NCI-H1694 treated with DMSO at 0.1 percent for 48 hours (cell line): ENCODE measurements around the gene MLF2.
A peak's percentile ranks its signal among the peaks of the same experiment; 100 is the strongest.

Source experiments
- DNase-seq: peaks from one replicate; lab custom pipeline; 2025; lab: John Stamatoyannopoulos, UW

Gene MLF2

DNA sequence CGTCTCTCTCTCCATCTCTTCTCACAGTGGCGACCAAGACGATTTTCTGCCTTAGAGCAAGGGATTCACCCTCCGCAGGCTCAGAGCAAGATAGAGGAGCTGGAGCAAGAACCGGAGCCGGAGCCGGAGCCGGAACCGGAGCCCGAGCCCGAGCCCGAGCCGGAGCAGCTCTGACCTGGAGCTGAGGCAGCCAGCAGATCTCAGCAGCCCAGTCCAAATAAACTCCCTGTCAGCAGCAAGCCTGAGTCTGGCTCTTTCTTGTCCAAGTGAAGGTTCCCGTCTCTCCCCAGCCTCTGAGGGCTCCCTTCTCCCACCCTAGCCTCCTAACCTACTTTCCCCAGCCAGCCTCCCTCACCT is 25.3 kb upstream of the MLF2 start:
- DNase-seq, result no peak

DNA sequence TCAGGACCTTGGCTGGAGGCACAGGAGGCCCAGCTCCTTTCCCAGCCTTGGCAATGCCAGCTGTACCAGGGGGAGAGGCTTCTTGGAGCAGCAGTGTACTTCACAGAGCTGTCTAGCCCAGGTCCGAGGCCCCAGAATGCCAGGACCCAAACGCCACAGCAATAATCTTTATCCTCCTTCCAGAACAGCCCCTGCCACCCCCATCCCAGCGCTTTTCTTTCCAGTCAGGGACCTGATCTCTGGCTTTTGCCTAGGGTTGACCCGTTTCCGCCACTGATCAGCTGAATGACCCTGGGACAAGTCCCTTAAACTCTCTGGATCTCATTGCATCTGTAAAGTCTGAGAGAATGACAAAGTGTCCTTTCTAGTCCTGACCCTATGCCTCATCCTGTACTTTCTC is 24.4 kb upstream of the MLF2 start:
- DNase-seq, result no peak

DNA sequence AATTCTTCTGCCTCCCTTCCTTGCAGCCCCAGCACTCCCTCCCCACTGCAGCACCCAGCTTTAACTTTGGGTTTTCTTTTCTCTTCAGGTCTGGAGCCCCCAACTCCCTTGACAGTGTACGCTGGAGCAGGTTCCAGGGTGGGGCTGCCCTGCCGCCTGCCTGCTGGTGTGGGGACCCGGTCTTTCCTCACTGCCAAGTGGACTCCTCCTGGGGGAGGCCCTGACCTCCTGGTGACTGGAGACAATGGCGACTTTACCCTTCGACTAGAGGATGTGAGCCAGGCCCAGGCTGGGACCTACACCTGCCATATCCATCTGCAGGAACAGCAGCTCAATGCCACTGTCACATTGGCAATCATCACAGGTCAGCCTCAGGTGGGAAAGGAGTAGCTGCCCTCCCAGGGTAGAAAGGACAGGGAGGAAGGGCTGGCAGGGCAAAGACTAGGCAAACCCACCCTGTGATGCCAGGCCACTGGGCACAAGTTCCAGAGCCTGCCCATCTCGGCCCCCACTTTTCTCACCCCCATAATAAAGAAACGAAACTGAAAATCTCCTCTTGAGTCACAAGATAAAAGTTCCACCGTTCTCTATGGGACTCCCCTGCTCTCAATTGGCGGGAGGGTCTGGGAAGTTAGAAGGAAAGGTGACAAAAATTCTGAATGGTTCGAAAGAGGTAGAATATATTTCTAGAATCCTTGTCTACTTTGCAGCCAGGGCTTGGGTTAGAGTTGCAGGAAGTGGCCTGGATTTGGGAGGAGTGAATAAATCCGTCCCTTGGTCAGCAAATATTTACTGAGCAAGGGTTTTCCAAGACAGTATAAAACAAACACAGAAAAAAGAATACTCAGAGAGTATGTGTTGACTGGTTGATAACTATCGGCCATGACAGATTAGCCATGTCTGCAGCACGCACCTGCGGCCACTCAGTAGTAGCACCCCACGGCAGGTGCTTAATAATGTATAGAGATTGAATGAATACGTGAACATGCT is 22.5 kb upstream of the MLF2 start:
- no peak for DNase-seq

DNA sequence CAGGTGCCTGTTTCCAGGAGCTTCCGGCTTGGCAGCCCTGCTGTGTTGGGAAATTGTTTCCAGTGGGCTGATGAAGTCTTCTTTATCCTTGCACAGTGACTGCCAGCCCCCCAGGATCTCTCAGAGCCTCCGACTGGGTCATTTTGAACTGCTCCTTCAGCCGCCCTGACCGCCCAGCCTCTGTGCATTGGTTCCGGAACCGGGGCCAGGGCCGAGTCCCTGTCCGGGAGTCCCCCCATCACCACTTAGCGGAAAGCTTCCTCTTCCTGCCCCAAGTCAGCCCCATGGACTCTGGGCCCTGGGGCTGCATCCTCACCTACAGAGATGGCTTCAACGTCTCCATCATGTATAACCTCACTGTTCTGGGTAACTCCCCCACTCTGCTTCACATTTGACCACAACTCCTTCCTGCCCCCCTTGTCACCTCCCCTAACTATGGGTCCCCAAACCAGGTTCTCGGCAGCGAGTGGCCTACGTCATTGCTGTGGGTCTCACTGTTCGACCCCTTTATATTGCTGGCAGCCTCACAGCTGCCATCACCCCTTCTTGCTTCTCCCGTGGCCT is 21.6 kb upstream of the MLF2 start:
- no peak for DNase-seq

DNA sequence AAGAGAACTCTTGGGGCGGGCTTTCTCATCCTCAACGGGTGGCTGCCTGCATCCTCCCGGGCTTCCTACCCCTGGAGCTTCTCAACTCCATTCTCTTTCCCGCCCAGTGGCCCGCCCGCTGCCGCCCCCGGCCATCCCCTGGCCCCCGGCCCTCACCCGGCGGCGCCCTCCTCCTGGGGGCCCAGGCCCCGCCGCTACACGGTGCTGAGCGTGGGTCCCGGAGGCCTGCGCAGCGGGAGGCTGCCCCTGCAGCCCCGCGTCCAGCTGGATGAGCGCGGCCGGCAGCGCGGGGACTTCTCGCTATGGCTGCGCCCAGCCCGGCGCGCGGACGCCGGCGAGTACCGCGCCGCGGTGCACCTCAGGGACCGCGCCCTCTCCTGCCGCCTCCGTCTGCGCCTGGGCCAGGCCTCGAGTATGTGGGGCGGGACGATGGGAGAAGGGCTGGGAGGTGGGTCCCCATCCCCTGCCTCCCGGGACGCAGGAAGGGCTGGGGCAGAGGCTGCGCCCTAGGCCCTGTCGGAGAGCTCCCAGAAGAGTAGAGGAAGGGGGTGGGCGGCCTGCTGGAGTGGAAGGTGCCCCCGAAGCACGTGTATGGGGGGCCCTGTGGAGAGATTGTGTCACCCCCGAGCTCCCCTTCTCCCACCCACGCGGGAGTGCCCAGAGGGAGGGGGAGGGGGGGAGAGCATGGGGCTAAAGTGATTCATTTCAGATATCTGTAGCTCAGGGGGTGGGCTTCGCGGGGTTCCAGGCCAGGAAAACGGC is 20.8 kb upstream of the MLF2 start:
- no peak for DNase-seq

DNA sequence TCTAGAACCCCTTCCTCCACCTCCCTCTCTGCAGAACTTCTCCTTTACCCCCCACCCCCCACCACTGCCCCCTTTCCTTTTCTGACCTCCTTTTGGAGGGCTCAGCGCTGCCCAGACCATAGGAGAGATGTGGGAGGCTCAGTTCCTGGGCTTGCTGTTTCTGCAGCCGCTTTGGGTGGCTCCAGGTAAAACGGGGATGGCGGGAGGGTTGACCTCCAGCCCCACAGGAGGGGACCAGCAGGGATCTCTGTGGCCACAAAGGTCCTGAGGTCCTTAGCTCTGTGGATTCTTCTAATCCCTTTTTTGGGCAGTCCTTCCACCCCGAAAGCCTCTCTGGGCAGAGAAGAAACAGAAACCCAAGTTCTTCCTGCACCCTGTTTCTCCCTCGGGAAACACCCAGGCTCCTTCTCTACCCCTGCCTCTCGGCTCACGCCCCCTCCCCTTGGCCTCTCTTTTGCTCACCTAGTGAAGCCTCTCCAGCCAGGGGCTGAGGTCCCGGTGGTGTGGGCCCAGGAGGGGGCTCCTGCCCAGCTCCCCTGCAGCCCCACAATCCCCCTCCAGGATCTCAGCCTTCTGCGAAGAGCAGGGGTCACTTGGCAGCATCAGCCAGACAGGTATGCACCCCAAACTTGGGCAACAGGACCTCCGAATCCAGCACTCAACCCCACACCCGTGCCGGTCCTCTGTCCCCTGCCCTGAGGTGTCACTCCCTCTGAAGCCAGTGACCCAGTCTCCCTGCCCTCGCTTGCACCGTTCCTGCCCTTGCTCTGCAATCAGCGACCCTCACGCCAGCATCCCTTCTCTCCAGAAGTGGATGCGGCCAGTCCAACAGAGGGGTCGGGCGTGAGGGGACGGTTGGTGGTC is 20.0 kb upstream of the MLF2 start:
- DNase-seq, result no peak

DNA sequence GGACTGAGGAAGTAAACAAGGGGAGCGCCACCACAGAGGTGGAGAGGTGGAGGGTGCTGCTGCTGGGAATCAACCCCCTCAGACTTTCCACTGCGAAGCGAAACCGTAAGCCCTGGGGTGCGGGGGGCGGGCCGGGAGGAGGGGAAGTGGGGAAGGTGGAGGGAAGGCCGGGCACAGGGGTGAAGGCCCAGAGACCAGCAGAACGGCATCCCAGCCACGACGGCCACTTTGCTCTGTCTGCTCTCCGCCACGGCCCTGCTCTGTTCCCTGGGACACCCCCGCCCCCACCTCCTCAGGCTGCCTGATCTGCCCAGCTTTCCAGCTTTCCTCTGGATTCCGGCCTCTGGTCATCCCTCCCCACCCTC is 19.4 kb upstream of the MLF2 start, which contains the start of gene LAG3:
Gene LAG3, plus strand, starts transcription at position 190 of the 365 bp plus-strand sequence. CDS start 333 bp downstream, outside the sequence.
- no peak for DNase-seq

DNA sequence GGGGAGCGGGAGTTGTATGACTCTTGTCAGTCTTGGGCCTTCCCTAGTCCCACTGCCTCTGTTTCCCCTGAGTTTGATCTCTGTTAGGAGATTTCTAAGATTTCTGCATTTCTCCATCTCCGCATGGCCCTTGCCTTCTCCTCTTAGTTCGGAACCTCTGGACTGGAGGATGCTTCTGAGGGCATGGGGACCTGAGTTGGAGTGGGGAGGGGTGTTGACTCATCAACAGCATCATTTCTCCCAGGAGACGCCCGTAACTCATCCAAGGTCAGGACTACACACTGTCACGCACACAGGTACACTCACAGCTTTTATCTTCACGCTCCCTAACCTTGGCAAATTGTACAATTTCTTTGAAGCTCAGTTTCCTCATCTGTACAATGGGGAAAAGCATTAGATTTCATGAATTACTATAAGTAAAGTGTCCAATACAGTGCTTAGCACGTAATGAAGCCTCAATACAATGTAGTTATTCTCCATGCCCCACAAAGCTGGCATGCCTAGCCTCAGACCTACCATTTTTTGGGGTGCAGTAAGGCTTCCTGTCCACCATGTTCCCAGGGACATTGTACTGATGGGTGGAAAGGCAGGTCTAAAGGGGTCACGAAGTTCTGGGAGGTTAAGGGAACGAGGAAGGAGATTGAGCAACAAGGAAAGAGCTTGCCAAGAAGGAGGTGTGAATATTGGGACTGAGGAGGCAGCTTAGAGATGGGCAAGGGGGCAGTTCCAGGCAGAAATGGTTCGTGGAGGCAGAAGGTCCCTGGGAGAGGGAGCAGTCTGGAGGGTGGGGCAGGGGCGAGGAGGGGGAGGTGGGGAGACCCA is 18.8 kb upstream of the MLF2 start:
- DNase-seq, result no peak

DNA sequence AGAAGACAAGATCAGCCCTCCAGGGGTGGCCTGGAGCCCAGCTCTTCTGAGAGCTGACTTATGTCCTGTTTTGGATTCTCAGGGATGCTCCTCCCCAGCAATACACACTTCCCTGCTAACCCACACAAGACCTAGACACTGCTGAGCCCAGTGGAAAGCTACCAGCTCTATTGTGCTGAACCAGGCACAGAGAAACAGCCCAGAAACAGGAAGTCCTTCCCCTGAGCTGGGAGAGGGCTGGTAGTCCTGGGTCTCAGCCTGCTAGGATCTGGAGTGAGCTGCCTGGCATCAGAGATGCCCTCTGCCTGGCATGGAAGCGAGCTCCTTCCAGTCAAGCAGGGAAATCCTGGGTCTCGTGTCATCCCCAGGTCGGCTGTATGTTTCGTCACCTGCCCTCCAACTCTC is 18.2 kb upstream of the MLF2 start:
- no peak for DNase-seq

DNA sequence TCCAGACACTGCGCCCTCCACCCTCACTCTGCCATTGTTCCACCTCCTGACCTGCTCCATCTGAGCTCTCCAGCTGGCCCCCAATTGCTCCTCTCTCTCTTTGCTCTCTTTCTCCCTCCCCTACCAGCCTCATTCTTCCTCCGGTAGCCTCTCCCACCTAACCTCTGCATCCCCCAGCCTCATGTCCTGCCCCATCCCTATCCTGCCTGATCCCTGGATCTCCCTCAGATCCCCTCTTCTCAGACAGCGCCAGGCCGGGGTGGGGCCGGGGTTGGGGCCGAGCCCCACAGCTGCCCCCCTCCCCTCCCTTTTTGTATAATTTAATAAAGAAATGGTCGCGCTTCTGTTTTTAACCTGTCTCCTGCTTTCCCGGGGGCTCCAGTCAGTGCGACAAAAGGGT is 17.7 kb upstream of the MLF2 start:
- no peak for DNase-seq

DNA sequence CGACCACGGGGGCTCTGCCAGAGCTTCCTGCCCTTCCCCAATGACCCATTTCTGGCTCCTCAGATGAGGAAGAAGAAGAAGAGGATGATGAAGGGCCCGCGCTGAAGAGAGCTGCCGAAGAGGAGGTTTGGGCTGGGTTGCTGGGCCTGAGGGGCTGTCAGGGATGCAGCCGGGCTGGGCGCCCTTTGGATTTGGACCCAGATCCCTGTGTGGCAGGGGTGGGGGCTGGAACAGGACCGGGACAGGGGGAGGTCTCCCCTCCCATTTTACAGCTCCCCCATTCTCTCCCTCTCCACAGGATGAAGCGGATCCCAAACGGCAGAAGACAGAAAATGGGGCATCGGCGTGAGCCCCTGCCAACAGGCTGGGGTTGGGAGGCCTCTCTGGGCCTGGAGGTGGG is 17.2 kb upstream of the MLF2 start:
- no peak for DNase-seq

DNA sequence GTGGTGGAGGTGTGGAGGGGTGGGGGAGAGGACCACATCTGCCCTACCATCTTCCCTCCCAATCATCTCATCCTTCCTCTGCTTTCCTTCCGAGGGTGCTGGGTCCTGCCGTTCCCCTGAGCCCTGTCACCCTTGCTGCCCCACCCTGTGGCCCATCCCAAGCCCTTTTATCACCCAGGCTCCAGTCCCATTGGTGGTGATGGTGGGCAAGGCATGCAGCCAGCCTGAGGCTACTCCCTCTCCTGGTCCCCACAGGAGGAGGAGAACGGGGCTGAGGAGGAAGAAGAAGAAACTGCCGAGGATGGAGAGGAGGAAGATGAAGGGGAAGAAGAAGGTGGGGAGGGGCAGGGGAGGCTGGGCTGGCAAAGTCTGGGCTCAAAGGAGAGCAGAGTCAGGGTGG is 16.7 kb upstream of the MLF2 start:
- no peak for DNase-seq

DNA sequence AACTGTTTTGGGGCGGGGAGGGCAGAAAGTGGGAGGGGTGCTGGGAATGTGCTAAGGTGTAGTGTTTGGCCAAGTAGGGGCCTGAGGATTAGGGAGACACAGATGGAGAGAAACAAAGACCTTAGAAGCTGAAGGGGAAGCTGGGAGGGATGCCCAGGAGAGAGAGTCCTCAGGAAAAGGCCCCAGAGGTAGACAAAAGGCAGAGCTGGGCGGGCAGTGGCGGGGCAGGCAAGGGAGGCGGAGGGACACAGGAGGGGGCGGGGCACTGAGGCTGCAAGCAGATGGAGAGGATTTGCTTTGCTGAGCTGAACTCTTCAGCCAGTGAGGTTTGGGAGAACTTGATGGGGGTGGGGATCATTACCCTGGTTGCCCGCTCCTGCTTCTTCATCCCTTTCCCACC is 16.0 kb upstream of the MLF2 start:
- DNase-seq, result peak; percentile 87

DNA sequence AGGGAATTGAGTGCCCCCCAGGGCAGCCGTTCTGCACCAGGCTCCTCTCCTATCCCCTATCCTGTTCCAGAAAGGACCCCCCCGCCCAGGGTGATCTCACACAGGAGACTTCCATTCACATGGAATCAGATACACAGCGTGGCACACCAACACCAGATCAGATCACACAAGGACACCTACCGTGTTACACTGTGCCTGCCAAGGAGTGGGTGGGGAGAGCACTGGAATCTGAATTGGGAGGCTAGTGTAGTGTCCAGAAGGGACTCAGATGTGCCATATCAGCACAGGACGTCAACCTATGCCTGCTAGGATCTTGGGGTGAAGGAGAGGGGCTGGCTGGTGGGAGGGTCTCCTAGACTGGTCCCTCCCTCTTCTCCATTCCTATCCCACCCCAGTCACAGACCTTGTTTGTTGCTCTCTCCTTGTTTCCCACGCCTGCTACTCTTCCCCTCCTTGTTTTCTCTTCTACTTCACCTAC is 15.5 kb upstream of the MLF2 start:
- DNase-seq, result peak; percentile 69

DNA sequence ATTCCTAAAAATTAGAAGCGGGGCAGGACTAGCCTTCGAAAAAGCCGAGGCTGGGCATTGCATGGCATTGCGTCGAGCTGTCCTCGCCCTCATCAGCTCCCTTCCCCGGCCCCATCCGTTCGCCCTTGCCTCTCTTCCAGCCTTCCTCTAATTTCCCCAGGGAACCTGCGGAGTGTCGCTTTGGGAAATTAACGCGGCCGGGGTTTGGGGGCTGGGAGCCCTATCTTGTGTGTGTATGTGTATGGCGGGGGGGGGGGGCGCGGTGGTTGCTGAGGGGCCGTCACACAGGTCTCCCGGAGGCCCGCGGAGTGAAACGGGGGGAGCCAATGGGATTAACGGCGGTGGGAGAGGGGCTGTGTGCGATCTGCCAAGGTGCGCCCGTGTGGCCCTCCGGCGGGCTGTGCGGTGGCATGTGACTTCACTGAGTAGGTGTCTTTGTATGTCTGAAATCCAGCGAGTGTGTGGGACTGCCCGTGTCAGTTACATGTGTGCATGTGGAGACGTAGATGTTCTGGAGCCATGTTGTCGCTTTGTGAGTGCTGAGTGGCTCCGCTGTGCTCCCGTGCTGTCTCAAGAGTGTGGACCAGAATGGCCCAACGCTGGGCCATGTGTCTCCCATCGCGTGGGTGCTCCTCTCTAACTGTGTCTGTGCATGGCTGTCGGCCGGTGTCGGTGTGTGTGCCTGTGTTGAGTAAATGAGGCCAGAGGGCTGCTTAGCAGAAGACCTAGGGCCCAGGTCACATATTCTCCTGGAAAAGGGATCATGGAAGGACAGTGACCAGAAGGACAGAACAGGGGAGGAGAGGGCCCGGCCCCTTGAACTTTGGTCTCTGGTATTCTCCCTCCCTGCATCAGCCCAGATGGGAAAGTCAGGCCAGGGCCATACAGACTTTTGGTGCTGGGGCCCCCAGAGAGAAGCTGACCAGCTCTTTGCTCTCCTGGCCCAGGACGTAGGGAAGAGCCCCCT is 14.7 kb upstream of the MLF2 start:
- DNase-seq, result peak; percentile 57

DNA sequence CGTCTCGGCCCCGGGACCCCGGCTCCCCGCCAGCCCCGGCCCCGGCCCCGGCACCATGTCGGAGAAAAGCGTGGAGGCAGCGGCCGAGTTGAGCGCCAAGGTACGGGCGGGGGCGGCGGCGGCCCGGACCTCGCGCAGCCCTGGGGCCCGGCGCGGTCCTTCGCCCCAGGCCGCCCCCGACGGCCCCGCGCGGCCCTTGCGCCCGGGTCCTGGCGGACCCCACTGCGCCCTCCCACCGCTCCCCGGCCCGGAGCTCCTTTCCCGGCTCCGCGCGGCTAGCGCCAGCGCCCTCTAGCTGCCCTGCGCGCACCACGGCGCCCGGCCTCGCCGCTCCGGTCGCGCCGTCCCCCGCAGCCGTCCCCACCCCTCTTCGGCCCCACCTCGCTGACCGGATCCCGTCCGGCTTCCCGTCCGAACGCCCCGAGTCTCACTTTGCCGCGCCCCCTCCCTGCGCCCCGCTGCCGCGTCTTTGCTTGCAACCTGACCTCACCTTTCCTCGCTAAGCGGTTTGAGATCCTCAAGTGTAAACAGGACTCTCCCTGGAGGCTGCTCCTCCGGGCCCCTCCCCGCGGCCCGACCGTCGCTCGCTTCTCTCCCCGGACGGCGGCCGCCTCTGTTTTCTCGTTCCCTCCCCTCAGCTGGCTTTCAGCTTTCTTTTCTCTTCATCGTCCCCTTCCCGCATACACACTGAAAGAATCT is 13.9 kb upstream of the MLF2 start:
- DNase-seq, result peak; percentile 57

DNA sequence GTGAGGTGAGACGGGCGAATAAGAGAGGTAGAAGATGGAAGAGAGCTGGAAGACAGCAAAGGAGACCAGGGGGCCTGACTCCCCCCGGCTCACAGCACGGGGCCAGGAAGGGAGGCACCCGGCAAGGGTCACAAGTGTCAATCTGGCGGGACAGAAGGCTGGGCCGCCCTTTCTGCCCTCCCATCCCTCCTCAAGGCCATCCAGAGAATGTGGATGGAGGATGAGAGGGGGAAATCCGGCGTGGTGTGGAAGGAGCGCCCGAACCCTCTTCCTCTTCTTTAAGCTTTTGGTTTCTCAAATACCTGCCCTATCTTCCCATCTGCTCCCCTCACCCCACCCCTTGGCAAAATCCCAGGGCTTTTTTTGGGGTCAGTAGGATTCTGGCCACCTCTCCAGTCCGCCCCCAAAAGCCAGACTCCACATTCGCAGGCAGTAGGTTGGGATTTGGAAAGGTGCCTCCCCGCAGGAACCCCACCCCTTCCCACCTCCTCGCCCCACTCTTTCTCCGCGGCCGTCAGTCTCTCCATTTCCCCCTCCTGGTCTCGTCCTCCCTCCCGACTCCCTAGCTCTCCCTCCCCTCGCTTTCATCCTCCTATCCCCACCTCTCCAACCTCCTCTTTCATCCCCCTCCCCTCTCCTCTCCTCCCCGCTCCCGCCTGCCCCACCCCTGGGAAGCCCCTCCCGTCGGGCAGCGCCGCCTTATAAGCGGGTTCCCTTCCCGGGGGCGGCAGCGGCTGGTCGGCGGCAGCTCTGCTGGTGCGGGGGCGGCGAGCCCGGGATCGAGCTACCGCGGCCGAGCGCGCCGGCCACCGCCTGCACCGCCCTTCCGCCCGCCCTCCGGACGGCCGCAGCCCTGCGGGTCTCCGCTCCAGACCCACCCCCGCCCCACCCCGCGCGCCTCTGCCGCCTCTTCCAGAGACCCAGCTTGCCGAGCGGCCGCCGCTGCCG is 13.0 kb upstream of the MLF2 start, which contains the start of gene PTMS:
Gene PTMS, plus strand, starts transcription at position 730 of the 948 bp plus-strand sequence. CDS start 343 bp downstream, outside the sequence.
- peak; percentile 97 for DNase-seq
